Activated CD4-positive, alpha-beta memory T cell treated with anti-CD3 and anti-CD28 coated beads for 36 hours (primary cell): ENCODE data around the gene ALPG. TPM values are rescaled to one million over a fixed set of nuclear protein-coding genes. Genes with fewer than 3 reads are reported as not detected.
"Not testable (repeated sequence)": the region's sequence is repeated elsewhere in the genome, so short reads cannot be mapped to it uniquely, and the experiment has no call there.

Experiments
- CTCF ChIA-PET: fragments of 350-600 bp; sonication (Branson Sonifier 250); formaldehyde crosslinking; loops from one replicate; lab custom pipeline; 2021; ENCODE audit warnings: antibody characterized with exemption, inconsistent platforms; lab: Charles Lee
- POLR2A ChIA-PET: fragments of 350-600 bp; sonication (Branson Sonifier 250); formaldehyde crosslinking; loops from one replicate; lab custom pipeline; 2021; ENCODE audit warnings: antibody characterized with exemption; lab: Charles Lee
- DNase-seq: peaks from one replicate; pipeline ENCODE4 v3.0.0-alpha.2; 2020
- H3K27ac Mint-ChIP-seq: one replicate; pipeline ENCODE4 v1.8.0; 2021; ENCODE audit warnings: mixed read lengths
- H3K27me3 Mint-ChIP-seq: one replicate; pipeline ENCODE4 v1.8.0; 2021; ENCODE audit warnings: mixed read lengths
- H3K36me3 Mint-ChIP-seq: one replicate; pipeline ENCODE4 v1.8.0; 2021; ENCODE audit warnings: mixed read lengths
- H3K4me1 Mint-ChIP-seq: one replicate; pipeline ENCODE4 v1.8.0; 2021; ENCODE audit warnings: low read depth, mixed read lengths
- H3K4me3 Mint-ChIP-seq: one replicate; pipeline ENCODE4 v1.8.0; 2021; ENCODE audit warnings: mild to moderate bottlenecking, mixed read lengths
- H3K9me3 Mint-ChIP-seq: one replicate; pipeline ENCODE4 v1.8.0; 2021; ENCODE audit warnings: mixed read lengths
- intact Hi-C: fragments of 100-400 bp; cut with micrococcal nuclease; formaldehyde crosslinking; loops from one replicate; pipeline ENCODE4 v1.15.1; 2023
- total RNA-seq, 2 experiments: library from RNA; stranded (reverse); gene quantifications; one replicate each; pipeline ENCODE4 v1.2.3, GENCODE V29; 2021

The ALPG gene
- total RNA-seq, 2 experiments from 2014 or later: not detected

- H3K4me3 Mint-ChIP-seq, H3K4me1 Mint-ChIP-seq, H3K27ac Mint-ChIP-seq, DNase-seq, POLR2A ChIA-PET, H3K36me3 Mint-ChIP-seq, H3K27me3 Mint-ChIP-seq, H3K9me3 Mint-ChIP-seq, intact Hi-C loops, CTCF ChIA-PET: not testable (repeated sequence)
These were observed 45.0 kb downstream of the ALPG start for GRCh38 chr2:232451645-232452044.

GRCh38 chr2:232454630-232455029 lies 48.0 kb downstream of the ALPG start:
- Mint-ChIP-seq H3K4me1 (no peaks in the 10 kb centered on the region), H3K4me3 (no peak overlapping the region), H3K9me3 (no peaks in the 10 kb centered on the region), H3K27ac (no peak overlapping the region), H3K36me3 (no peaks in the 10 kb centered on the region), H3K27me3 (peaks cover 8% of the 10 kb centered on the region)
- POLR2A ChIA-PET: no interaction called here
- CTCF ChIA-PET: no interaction called here
- no peak for DNase-seq
- intact Hi-C loops: no loop called here

GRCh38 chr2:232455426-232456255 lies 49.0 kb downstream of the ALPG start, which contains the start of gene ALPI:
TSS of gene ALPI (plus strand) at chr2:232456153. CDS start at chr2:232456200, 47 bp downstream.
- no peak within 1 kb of the TSS for H3K27ac Mint-ChIP-seq
- intact Hi-C loops: no loop called here
- no peaks in the 10 kb centered on the region for H3K4me1 Mint-ChIP-seq
- H3K4me3 Mint-ChIP-seq: no peak within 1 kb of the TSS
- peaks cover 11% of the 10 kb centered on the region for H3K27me3 Mint-ChIP-seq
- POLR2A ChIA-PET: no interaction called here
- CTCF ChIA-PET: no interaction called here
- no peak for DNase-seq
- no peaks in the 10 kb centered on the region for H3K9me3 Mint-ChIP-seq
- no peaks in the 10 kb centered on the region for H3K36me3 Mint-ChIP-seq

GRCh38 chr2:232456296-232457120 lies 49.9 kb downstream of the ALPG start:
- H3K27ac Mint-ChIP-seq: no peak overlapping the region
- intact Hi-C loops: no loop called here
- H3K27me3 Mint-ChIP-seq: peaks cover 13% of the 10 kb centered on the region
- POLR2A ChIA-PET: interaction anchor here (1.0 kb wide), 1 partner anchor 76 kb away, joined by 3 read pairs; no protein-coding TSS in a partner anchor
- H3K9me3 Mint-ChIP-seq: no peaks in the 10 kb centered on the region
- no peaks in the 10 kb centered on the region for H3K36me3 Mint-ChIP-seq
- H3K4me1 Mint-ChIP-seq: no peaks in the 10 kb centered on the region
- H3K4me3 Mint-ChIP-seq: no peak overlapping the region
- CTCF ChIA-PET: no interaction called here
- DNase-seq: no peak

DNA sequence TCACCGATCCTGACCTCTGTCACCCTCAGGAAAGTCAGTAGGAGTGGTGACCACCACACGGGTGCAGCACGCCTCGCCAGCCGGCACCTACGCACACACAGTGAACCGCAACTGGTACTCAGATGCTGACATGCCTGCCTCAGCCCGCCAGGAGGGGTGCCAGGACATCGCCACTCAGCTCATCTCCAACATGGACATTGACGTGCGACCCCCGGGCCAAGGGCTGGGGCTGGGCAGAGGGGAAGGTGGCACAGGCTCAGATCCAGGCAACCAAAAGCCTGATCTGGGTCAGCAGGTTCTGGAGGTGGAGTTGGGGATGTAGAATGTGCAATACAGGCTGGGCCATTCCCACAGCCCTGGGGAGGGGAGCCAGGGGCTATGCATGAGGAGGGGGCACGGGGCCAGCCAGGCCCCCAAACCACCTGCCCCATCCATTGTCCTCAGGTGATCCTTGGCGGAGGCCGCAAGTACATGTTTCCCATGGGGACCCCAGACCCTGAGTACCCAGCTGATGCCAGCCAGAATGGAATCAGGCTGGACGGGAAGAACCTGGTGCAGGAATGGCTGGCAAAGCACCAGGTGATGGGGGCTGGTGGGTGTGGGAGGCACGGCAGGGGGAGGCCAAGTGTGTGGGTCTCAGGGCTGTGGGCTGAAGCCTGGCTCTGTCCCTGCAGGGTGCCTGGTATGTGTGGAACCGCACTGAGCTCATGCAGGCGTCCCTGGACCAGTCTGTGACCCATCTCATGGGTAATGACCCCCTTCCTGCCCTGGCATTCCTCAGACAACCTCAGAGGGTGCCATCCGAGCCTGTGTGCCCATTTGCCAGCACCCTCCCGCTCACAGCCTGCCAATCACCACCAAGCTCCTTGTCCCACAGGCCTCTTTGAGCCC lies 50.7 kb downstream of the ALPG start:
- intact Hi-C loops: no loop called here
- no peak for DNase-seq
- Mint-ChIP-seq H3K27ac (no peak overlapping the region), H3K36me3 (no peaks in the 10 kb centered on the region), H3K4me3 (no peak overlapping the region), H3K4me1 (no peaks in the 10 kb centered on the region), H3K27me3 (peaks cover 13% of the 10 kb centered on the region), H3K9me3 (no peaks in the 10 kb centered on the region)
- CTCF ChIA-PET: interaction anchor here (1.2 kb wide), 1 partner anchor 10 kb away, joined by 3 read pairs; no protein-coding TSS in a partner anchor
- POLR2A ChIA-PET: interaction anchor here (1.0 kb wide), 1 partner anchor 75 kb away, joined by 3 read pairs; no protein-coding TSS in a partner anchor

DNA sequence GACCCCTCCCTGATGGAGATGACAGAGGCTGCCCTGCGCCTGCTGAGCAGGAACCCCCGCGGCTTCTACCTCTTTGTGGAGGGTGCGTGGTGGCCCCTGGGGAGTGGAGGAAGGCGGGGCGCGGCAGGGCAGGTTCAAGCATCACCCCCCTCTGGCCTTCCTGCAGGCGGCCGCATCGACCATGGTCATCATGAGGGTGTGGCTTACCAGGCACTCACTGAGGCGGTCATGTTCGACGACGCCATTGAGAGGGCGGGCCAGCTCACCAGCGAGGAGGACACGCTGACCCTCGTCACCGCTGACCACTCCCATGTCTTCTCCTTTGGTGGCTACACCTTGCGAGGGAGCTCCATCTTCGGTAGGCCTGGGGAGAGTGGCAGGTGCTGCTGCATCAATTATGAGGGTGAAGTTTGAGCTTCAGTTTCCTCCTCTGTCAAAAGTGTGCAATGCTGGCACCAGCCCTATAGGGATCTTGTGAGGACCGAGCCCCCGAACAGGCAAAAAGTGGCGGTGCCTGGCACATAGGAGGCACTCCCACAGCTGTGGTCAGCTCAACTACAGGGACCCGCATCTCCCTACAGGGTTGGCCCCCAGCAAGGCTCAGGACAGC lies 51.5 kb downstream of the ALPG start:
- no peaks in the 10 kb centered on the region for H3K36me3 Mint-ChIP-seq
- CTCF ChIA-PET: interaction anchor here (1.2 kb wide), 1 partner anchor 11 kb away, joined by 3 read pairs; no protein-coding TSS in a partner anchor
- H3K27me3 Mint-ChIP-seq: peaks cover 13% of the 10 kb centered on the region
- H3K4me1 Mint-ChIP-seq: no peaks in the 10 kb centered on the region
- POLR2A ChIA-PET: no interaction called here
- H3K4me3 Mint-ChIP-seq: no peak overlapping the region
- no peak for DNase-seq
- no peaks in the 10 kb centered on the region for H3K9me3 Mint-ChIP-seq
- H3K27ac Mint-ChIP-seq: no peak overlapping the region
- intact Hi-C loops: no loop called here

DNA sequence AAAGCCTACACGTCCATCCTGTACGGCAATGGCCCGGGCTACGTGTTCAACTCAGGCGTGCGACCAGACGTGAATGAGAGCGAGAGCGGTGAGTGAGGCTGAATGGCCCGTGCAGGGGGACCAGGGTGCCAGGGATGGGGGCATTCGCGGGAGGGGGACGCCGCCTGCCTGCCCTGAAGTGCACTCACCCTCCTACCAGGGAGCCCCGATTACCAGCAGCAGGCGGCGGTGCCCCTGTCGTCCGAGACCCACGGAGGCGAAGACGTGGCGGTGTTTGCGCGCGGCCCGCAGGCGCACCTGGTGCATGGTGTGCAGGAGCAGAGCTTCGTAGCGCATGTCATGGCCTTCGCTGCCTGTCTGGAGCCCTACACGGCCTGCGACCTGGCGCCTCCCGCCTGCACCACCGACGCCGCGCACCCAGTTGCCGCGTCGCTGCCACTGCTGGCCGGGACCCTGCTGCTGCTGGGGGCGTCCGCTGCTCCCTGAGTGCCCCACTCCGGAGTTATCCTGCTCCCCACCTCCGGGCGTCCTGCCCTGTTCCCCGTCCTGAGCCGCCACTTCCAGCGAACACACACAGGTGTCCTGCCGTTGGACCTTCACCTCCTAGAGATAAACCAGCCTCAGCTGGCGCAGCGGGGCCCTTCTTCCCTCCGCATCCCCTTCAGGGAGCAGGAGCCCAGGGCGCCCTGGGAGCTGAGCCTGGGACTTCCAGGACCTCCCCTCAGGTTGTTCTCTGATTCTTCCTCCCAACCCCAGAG lies 52.2 kb downstream of the ALPG start:
- ChIA-PET POLR2A (no interaction called here), CTCF (no interaction called here)
- H3K27me3 Mint-ChIP-seq: peaks cover 13% of the 10 kb centered on the region
- DNase-seq: no peak
- H3K27ac Mint-ChIP-seq: no peak overlapping the region
- intact Hi-C loops: no loop called here
- H3K4me3 Mint-ChIP-seq: no peak overlapping the region
- H3K9me3 Mint-ChIP-seq: no peaks in the 10 kb centered on the region
- H3K36me3 Mint-ChIP-seq: no peaks in the 10 kb centered on the region
- H3K4me1 Mint-ChIP-seq: no peaks in the 10 kb centered on the region

DNA sequence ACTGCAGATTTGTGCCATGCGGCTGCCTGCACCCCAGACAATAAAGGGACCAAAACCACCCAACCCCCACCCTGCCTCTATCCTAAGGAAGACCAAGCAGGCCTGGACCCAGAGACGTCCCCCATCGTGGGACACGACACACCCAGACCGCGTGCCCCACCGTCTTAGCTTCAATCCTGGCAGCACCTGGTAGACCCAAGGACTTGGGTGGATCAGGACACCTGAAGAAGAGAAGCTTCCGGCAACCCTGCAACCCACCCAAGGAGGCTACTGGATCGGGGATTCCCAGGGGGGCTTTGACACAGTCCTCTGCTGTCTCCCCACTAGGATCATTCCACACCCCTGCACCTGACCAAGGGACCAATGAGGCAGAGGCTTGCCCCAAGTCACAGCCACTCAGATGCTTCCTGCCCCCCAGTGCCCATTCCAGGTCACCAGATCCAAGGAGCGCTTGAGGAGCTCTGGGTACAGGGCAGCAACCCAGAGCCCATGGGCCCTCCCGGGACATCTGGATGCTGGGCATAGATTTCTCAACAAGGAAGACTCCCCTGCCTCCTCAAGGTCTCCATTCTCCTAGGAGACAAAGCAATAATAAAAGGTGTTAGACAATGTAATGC lies 52.9 kb downstream of the ALPG start:
- CTCF ChIA-PET: no interaction called here
- Mint-ChIP-seq H3K27ac (no peak overlapping the region), H3K27me3 (peaks cover 13% of the 10 kb centered on the region), H3K4me1 (no peaks in the 10 kb centered on the region), H3K36me3 (no peaks in the 10 kb centered on the region), H3K9me3 (no peaks in the 10 kb centered on the region), H3K4me3 (no peak overlapping the region)
- POLR2A ChIA-PET: no interaction called here
- no peak for DNase-seq
- intact Hi-C loops: no loop called here

DNA sequence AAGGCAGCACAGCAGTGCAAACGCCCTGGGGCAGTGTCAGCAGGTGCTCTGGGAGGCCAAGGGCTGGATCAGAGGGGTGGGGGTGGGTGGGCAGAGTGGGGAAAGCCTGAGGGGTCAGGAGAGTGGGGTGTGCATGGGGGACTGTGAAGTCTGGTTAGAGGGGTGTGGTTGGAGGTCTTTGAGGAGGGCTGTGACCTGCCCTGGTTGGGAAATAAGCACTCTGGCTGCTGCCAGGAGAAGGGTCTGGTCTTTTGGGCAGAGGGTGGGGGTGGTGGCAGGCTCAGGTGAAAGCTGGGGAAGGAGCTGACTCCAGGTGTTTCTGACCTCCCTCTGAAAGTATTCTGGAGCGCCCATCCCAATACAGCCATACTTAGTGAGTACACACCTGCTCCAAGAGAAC lies 53.5 kb downstream of the ALPG start:
- H3K9me3 Mint-ChIP-seq: no peaks in the 10 kb centered on the region
- intact Hi-C loops: no loop called here
- no peaks in the 10 kb centered on the region for H3K4me1 Mint-ChIP-seq
- no peak for DNase-seq
- H3K27ac Mint-ChIP-seq: no peak overlapping the region
- no peaks in the 10 kb centered on the region for H3K36me3 Mint-ChIP-seq
- H3K27me3 Mint-ChIP-seq: peaks cover 13% of the 10 kb centered on the region
- no peak overlapping the region for H3K4me3 Mint-ChIP-seq
- ChIA-PET CTCF (no interaction called here), POLR2A (no interaction called here)
